GM23248 (cell line): ENCODE results near the gene KANK4. TPM values are rescaled to one million over a fixed set of nuclear protein-coding genes. Genes with fewer than 3 reads are reported as not detected.

Source experiments
- DNase-seq: peaks from one replicate; pipeline ENCODE4 v3.0.0-alpha.2; 2015
- H2AFZ ChIP-seq: fragments of 200-600 bp; sonication (generic); 2 replicates; pipeline ENCODE4 v1.6.1; 2016; ENCODE audit warnings: antibody characterized with exemption
- H3F3A ChIP-seq: fragments of 200-600 bp; sonication (generic); 2 replicates; pipeline ENCODE4 v1.6.1; 2016; ENCODE audit warnings: mild to moderate bottlenecking, antibody characterized with exemption, mixed run types; ENCODE audit not compliant: insufficient read depth
- H3K27ac ChIP-seq: fragments of 200-600 bp; sonication (generic); 2 replicates; pipeline ENCODE4 v1.5.1; 2016; ENCODE audit warnings: mild to moderate bottlenecking
- H3K27me3 ChIP-seq: fragments of 200-600 bp; sonication (generic); replicated peaks from 2 replicates; pipeline ENCODE4 v1.6.1; 2016; ENCODE audit warnings: mild to moderate bottlenecking; ENCODE audit not compliant: insufficient read depth
- H3K36me3 ChIP-seq: fragments of 200-600 bp; sonication (generic); 2 replicates; pipeline ENCODE4 v1.6.1; 2016; ENCODE audit warnings: low read depth, mild to moderate bottlenecking
- H3K4me1 ChIP-seq: fragments of 200-600 bp; sonication (generic); 2 replicates; pipeline ENCODE4 v1.6.1; 2016; ENCODE audit warnings: mild to moderate bottlenecking; ENCODE audit not compliant: insufficient read depth
- H3K4me2 ChIP-seq: fragments of 200-600 bp; sonication (generic); one replicate; pipeline ENCODE4 v1.6.1; 2016; ENCODE audit warnings: mild to moderate bottlenecking; ENCODE audit not compliant: unreplicated experiment
- H3K4me3 ChIP-seq: fragments of 200-600 bp; sonication (generic); 2 replicates; pipeline ENCODE4 v1.5.1; 2016; ENCODE audit warnings: mild to moderate bottlenecking
- H3K79me2 ChIP-seq: fragments of 200-600 bp; sonication (generic); 2 replicates; pipeline ENCODE4 v1.6.1; 2016; ENCODE audit warnings: mild to moderate bottlenecking; ENCODE audit not compliant: insufficient read depth
- H3K9ac ChIP-seq: fragments of 200-600 bp; sonication (generic); 2 replicates; pipeline ENCODE4 v1.6.1; 2016; ENCODE audit warnings: mild to moderate bottlenecking
- H3K9me2 ChIP-seq: fragments of 200-600 bp; sonication (generic); 2 replicates; pipeline ENCODE4 v1.6.1; 2016; ENCODE audit warnings: mixed run types, mild to moderate bottlenecking, moderate library complexity; ENCODE audit not compliant: insufficient read depth
- H3K9me3 ChIP-seq: fragments of 200-600 bp; sonication (generic); one replicate; pipeline ENCODE4 v1.6.1; 2017; ENCODE audit warnings: low read depth
- H4K20me1 ChIP-seq: fragments of 200-600 bp; sonication (generic); 2 replicates; pipeline ENCODE4 v1.6.0; 2016; ENCODE audit not compliant: insufficient read depth
- EZH2 ChIP-seq: fragments of 200-600 bp; sonication (generic); IDR thresholded peaks from 2 replicates; pipeline ENCODE4 v1.6.1; 2018; ENCODE audit warnings: antibody characterized with exemption, mild to moderate bottlenecking; ENCODE audit not compliant: insufficient read depth, poor library complexity, severe bottlenecking
- EZH2phosphoT487 ChIP-seq: fragments of 200-600 bp; sonication (generic); IDR thresholded peaks from 2 replicates; pipeline ENCODE4 v1.6.1; 2018; ENCODE audit warnings: antibody characterized with exemption, moderate library complexity, mild to moderate bottlenecking, low read depth; ENCODE audit not compliant: insufficient read depth
- WGBS, 2 experiments: methylation state at CpG; one replicate each; pipeline ENCODE4 v1.1.6; 2015 to 2017; ENCODE audit warnings: low lambda C conversion rate in 2 of 2, low coverage in 1 of 2; ENCODE audit errors: missing lambda C conversion rate in 2 of 2; 5-methylcytosine and 5-hydroxymethylcytosine counted together
- in situ Hi-C: fragments of 300-500 bp; cut with MboI; formaldehyde crosslinking; loops from 2 replicates; pipeline ENCODE4 v1.15.0; 2020
- polyA plus RNA-seq: library from polyadenylated mRNA; unstranded; fragments of >200 nt; fragmentation: Nextera tagmentation; extraction: Ambion mirVana; gene quantifications from 2 replicates; pipeline ENCODE4 v1.2.1, GENCODE V29; 2016
- total RNA-seq: library from RNA; depleted of rRNA; stranded (reverse); fragments of >200 nt; shearing (Covaris generic); gene quantifications from 2 replicates; pipeline ENCODE4 v1.2.3, GENCODE V29; 2014

KANK4 gene
- total and polyA plus RNA-seq, 2 experiments from 2014 or later: 0.29 to 0.32 TPM

DNA sequence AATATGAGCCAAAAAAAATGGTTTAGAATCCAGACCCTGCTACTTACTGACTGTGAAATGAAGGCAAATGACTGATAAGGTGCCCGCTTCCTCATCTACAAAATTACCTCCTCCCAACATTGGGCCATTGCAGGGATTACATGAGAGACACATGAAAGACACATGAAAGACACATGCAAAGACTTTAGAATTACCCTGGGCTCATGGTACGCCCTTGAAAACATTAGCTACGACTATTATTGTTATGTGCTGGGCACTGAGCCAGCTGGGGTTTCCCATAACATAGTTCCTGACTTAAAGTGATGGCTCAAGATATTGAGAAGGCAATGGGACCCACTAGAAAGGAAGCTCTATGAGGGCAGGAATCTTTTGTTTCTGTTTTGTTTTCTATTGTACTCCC is 43.7 kb upstream of the KANK4 start:
- Histone ChIP-seq H3K36me3 (no peaks in the 10 kb centered on the region), H3F3A (no peaks in the 10 kb centered on the region), H3K9ac (no peak overlapping the region), H3K27ac (no peak overlapping the region), H4K20me1 (no peaks in the 10 kb centered on the region; the same call in 1 of the 2 replicates), H3K27me3 (no peaks in the 10 kb centered on the region), H3K4me2 (no peak overlapping the region), H3K4me1 (no peaks in the 10 kb centered on the region), H2AFZ (no peak overlapping the region), H3K9me3 (no peaks in the 10 kb centered on the region), H3K4me3 (no peak overlapping the region), H3K9me2 (no peaks in the 10 kb centered on the region), H3K79me2 (no peaks in the 10 kb centered on the region)
- TF ChIP-seq EZH2 (no peak), EZH2phosphoT487 (no peak)
- DNase-seq: no peak
- WGBS, 2 experiments: 59 to 61% methylated on average over 3 of the region's 3 CpGs
- in situ Hi-C loops: no loop called here

DNA sequence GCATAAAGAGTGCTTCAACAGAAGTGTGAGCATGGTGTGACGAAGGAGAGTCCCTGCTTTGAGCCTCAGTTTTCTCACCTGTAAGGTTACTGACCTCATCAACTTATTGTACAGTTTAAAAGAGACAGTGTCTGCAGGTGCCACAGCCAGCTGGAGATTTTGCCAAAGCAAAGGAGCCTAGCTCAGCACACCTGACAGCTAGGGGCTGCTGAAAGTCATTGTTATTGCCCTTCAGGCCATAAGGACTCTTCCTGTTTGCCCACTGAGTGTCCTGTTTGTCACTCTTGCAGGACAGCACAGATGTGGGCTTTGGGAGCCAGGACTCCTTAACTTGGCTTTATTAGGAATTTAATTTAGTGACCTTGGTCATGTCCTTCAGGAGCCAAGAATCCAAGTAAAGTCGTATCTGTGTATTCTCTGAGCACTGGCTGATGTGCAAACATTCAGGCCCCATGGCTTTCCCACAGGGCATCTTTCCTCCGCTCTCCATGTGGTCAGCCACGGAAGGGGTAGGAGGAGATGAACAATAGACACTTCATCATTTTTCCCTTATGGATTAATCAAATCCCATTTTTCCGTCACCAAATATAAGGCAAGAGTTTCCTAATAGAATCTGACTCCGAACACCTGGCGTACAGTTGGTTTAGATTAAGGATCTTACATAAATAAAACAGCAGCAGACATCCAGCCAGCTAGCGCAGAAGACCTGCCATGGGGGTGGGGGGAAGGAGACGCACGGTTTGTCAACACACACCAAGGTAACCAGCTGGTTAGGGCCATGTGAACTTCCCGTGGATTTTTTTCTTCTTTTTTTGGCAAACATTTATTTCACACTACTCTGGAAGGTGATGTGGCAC is 43.1 kb upstream of the KANK4 start:
- no peaks in the 10 kb centered on the region for H3K9me3 ChIP-seq
- no peak overlapping the region for H3K4me2 ChIP-seq
- H3K4me3 ChIP-seq: no peak overlapping the region
- H3K27ac ChIP-seq: no peak overlapping the region
- in situ Hi-C loops: no loop called here
- TF ChIP-seq EZH2phosphoT487: no peak
- no peak for TF ChIP-seq EZH2
- 28 to 31% methylated on average over 11 of the region's 11 CpGs for WGBS, 2 experiments
- no peaks in the 10 kb centered on the region for H3K9me2 ChIP-seq
- H4K20me1 ChIP-seq: no peaks in the 10 kb centered on the region; the same call in 1 of the 2 replicates
- no peak overlapping the region for H3K9ac ChIP-seq
- no peak for DNase-seq
- H3K27me3 ChIP-seq: no peaks in the 10 kb centered on the region
- H3K79me2 ChIP-seq: no peaks in the 10 kb centered on the region
- no peaks in the 10 kb centered on the region for H3K4me1 ChIP-seq
- H3F3A ChIP-seq: no peaks in the 10 kb centered on the region
- H3K36me3 ChIP-seq: no peaks in the 10 kb centered on the region
- no peak overlapping the region for H2AFZ ChIP-seq

GRCh38 chr1:62361431-62361830 is 42.2 kb upstream of the KANK4 start:
- Histone ChIP-seq H3K9me3 (no peaks in the 10 kb centered on the region), H3F3A (no peaks in the 10 kb centered on the region), H3K4me2 (no peak overlapping the region), H2AFZ (no peak overlapping the region), H3K36me3 (no peaks in the 10 kb centered on the region), H3K9me2 (no peaks in the 10 kb centered on the region), H3K4me3 (no peak overlapping the region), H3K27me3 (no peaks in the 10 kb centered on the region), H4K20me1 (no peaks in the 10 kb centered on the region), H3K4me1 (0 out of 2 replicates have a peak, but pooled peaks cover 4% of the 10 kb centered on the region), H3K9ac (no peak overlapping the region), H3K79me2 (no peaks in the 10 kb centered on the region), H3K27ac (no peak overlapping the region)
- TF ChIP-seq EZH2: no peak
- TF ChIP-seq EZH2phosphoT487: no peak
- in situ Hi-C loops: no loop called here
- 49 to 56% methylated on average over 4 of the region's 4 CpGs for WGBS, 2 experiments
- DNase-seq: no peak

- DNase-seq: no peak
- H2AFZ ChIP-seq: no peak overlapping the region
- H3K27me3 ChIP-seq: no peaks in the 10 kb centered on the region
- TF ChIP-seq EZH2phosphoT487 (no peak), EZH2 (no peak)
- H3K4me1 ChIP-seq: 0 out of 2 replicates have a peak, but pooled peaks cover 4% of the 10 kb centered on the region
- no peak overlapping the region for H3K4me2 ChIP-seq
- H3K9ac ChIP-seq: no peak overlapping the region
- in situ Hi-C loops: no loop called here
- WGBS, 2 experiments: 67 to 70% methylated on average over 11 of the region's 11 CpGs
- H3K27ac ChIP-seq: no peak overlapping the region
- no peaks in the 10 kb centered on the region for H3K79me2 ChIP-seq
- no peaks in the 10 kb centered on the region for H4K20me1 ChIP-seq
- no peak overlapping the region for H3K4me3 ChIP-seq
- H3K9me2 ChIP-seq: no peaks in the 10 kb centered on the region
- H3K36me3 ChIP-seq: no peaks in the 10 kb centered on the region
- no peaks in the 10 kb centered on the region for H3K9me3 ChIP-seq
- no peaks in the 10 kb centered on the region for H3F3A ChIP-seq
Observed at GRCh38 chr1:62358665-62359373, 39.6 kb upstream of the KANK4 start.
